GM12878 (cell line): ENCODE measurements around the gene ATG5.

Experiments used
- CEBPB ChIP-seq, 2 experiments: fragments of 150-350 bp in 1 of 2; IDR thresholded peaks; 2 replicates each; pipeline ENCODE4 v1.6.1; 2012 to 2014; ENCODE audit warnings: low read depth in 2 of 2, low read length in 2 of 2, borderline replicate concordance in 1 of 2, inconsistent platforms in 1 of 2
- CTCF ChIP-seq, 3 experiments: IDR thresholded peaks in 2 of 3; conservative IDR thresholded peaks in 1 of 3; 2 replicates each; pipeline ENCODE4 v1.5.1; 2011; ENCODE audit warnings: low read depth in 3 of 3, low read length in 3 of 3, mild to moderate bottlenecking in 3 of 3, control low read depth in 2 of 3, moderate library complexity in 2 of 3, inconsistent platforms in 1 of 3, mixed read lengths in 1 of 3; ENCODE audit not compliant: control insufficient read depth in 2 of 3, insufficient read depth in 1 of 3; ENCODE audit errors: extremely low read depth in 1 of 3
- ELK1 ChIP-seq: IDR thresholded peaks from 2 replicates; pipeline ENCODE4 v1.6.1; 2012; ENCODE audit warnings: low read depth, low read length, improper control_type of control experiment
- EP300 ChIP-seq, 2 experiments: fragments of 150-350 bp in 1 of 2; IDR thresholded peaks; 2 replicates each; pipeline ENCODE4 v1.6.1; 2011 to 2012; ENCODE audit warnings: low read depth in 2 of 2, low read length in 2 of 2, borderline replicate concordance in 1 of 2, improper control_type of control experiment in 1 of 2, inconsistent platforms in 1 of 2; ENCODE audit not compliant: control insufficient read depth in 1 of 2
- GABPA ChIP-seq: IDR thresholded peaks from 2 replicates; pipeline ENCODE4 v1.6.1; 2014; ENCODE audit warnings: antibody characterized with exemption, low read depth, mild to moderate bottlenecking, inconsistent platforms
- NBN ChIP-seq: fragments of 450-650 bp; IDR thresholded peaks from 2 replicates; pipeline ENCODE4 v1.6.1; 2016
- NFIC ChIP-seq: IDR thresholded peaks from 2 replicates; pipeline ENCODE4 v1.6.1; 2012; ENCODE audit warnings: low read depth, mild to moderate bottlenecking, inconsistent platforms, low read length, moderate library complexity
- POLR2A ChIP-seq: IDR thresholded peaks from 2 replicates; pipeline ENCODE4 v1.6.1; 2011; ENCODE audit warnings: low read depth, mild to moderate bottlenecking, low read length
- SIN3A ChIP-seq: IDR thresholded peaks from 2 replicates; pipeline ENCODE4 v1.6.1; 2012; ENCODE audit warnings: low read depth, low read length, improper control_type of control experiment
- SMC3 ChIP-seq: IDR thresholded peaks from 2 replicates; pipeline ENCODE4 v1.6.1; 2011; ENCODE audit warnings: low read length, improper control_type of control experiment, borderline replicate concordance
- STAT1 ChIP-seq: fragments of 450-650 bp; conservative IDR thresholded peaks from 2 replicates; pipeline ENCODE4 v1.6.1; 2014; ENCODE audit warnings: antibody characterized with exemption, mild to moderate bottlenecking
- ZBTB11 ChIP-seq: fragments of 450-650 bp; formaldehyde crosslinking; IDR thresholded peaks from 2 replicates; pipeline ENCODE4 v1.5.0; 2022; ENCODE audit warnings: mild to moderate bottlenecking, missing genetic modification characterization
- ZBTB33 ChIP-seq: fragments of 450-650 bp; IDR thresholded peaks from 2 replicates; pipeline ENCODE4 v1.6.1; 2017; ENCODE audit warnings: mild to moderate bottlenecking
- ZSCAN29 ChIP-seq: fragments of 450-650 bp; IDR thresholded peaks from 2 replicates; pipeline ENCODE4 v1.6.1; 2017; ENCODE audit warnings: mild to moderate bottlenecking, moderate library complexity

GRCh38 chr6:106194949-106195921 is 130.3 kb downstream of the ATG5 start:
- TF ChIP-seq NFIC: no peak
- TF ChIP-seq GABPA: no peak
- no peak for TF ChIP-seq STAT1
- TF ChIP-seq POLR2A: no peak
- no peak for TF ChIP-seq ELK1
- no peak for TF ChIP-seq ZSCAN29
- TF ChIP-seq CTCF (IDR thresholded peaks at IDR 0.05 in 2 of 3, conservative IDR thresholded peaks at IDR 0.05 in 1 of 3; ENCODE audit: control insufficient read depth in 2 of 3, extremely low read depth in 1 of 3, insufficient read depth in 1 of 3, low read depth in 3 of 3, low read length in 3 of 3): no peak
- no peak for TF ChIP-seq SIN3A
- no peak for TF ChIP-seq CEBPB (IDR thresholded peaks at IDR 0.05; ENCODE audit: borderline replicate concordance in 1 of 2, low read depth in 2 of 2, low read length in 2 of 2)
- no peak for TF ChIP-seq ZBTB33
- TF ChIP-seq EP300 (IDR thresholded peaks at IDR 0.05; ENCODE audit: borderline replicate concordance in 1 of 2, control insufficient read depth in 1 of 2, low read depth in 2 of 2, low read length in 2 of 2): no peak
- TF ChIP-seq NBN: no peak
- TF ChIP-seq SMC3: no peak
- TF ChIP-seq ZBTB11 (CRISPR knock-in tag): no peak
